BE2C (cell line): ENCODE data around the gene CNTNAP5.

ENCODE experiments used
- DNase-seq: peaks from one replicate; pipeline ENCODE4 v3.0.0-alpha.2; 2020
- H3K27me3 ChIP-seq: fragments of 250-450 bp; sonication (Bioruptor Pico); 2 replicates; pipeline ENCODE4 v1.5.1; 2020; ENCODE audit warnings: mild to moderate bottlenecking
- H3K36me3 ChIP-seq: fragments of 250-450 bp; sonication (Bioruptor Pico); 2 replicates; pipeline ENCODE4 v1.5.1; 2020; ENCODE audit warnings: mild to moderate bottlenecking
- H3K4me1 ChIP-seq: fragments of 250-450 bp; sonication (Bioruptor Pico); 2 replicates; pipeline ENCODE4 v1.5.1; 2020
- H3K4me3 ChIP-seq: 2 replicates; pipeline ENCODE4 v1.5.1; 2011; ENCODE audit warnings: low read depth, low read length
- H3K9me3 ChIP-seq: fragments of 250-450 bp; sonication (Bioruptor Pico); 2 replicates; pipeline ENCODE4 v1.5.1; 2020
- TF ChIP-seq, protein P1 (sequence below): IDR thresholded peaks from 2 replicates; pipeline ENCODE4 v1.5.1; 2012; ENCODE audit warnings: mild to moderate bottlenecking, low read depth, low read length

The CNTNAP5 gene

GRCh38 chr2:124810132-124810531 is 785.0 kb downstream of the CNTNAP5 start:
- no peaks in the 10 kb centered on the region for H3K36me3 ChIP-seq
- no peaks in the 10 kb centered on the region for H3K27me3 ChIP-seq
- H3K9me3 ChIP-seq: no peaks in the 10 kb centered on the region
- no peak overlapping the region for H3K4me3 ChIP-seq
- TF ChIP-seq, protein P1, sequence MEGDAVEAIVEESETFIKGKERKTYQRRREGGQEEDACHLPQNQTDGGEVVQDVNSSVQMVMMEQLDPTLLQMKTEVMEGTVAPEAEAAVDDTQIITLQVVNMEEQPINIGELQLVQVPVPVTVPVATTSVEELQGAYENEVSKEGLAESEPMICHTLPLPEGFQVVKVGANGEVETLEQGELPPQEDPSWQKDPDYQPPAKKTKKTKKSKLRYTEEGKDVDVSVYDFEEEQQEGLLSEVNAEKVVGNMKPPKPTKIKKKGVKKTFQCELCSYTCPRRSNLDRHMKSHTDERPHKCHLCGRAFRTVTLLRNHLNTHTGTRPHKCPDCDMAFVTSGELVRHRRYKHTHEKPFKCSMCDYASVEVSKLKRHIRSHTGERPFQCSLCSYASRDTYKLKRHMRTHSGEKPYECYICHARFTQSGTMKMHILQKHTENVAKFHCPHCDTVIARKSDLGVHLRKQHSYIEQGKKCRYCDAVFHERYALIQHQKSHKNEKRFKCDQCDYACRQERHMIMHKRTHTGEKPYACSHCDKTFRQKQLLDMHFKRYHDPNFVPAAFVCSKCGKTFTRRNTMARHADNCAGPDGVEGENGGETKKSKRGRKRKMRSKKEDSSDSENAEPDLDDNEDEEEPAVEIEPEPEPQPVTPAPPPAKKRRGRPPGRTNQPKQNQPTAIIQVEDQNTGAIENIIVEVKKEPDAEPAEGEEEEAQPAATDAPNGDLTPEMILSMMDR: peak; percentile 21; the same call in 1 of the 2 replicates
- DNase-seq: peak; percentile 6
- H3K4me1 ChIP-seq: no peaks in the 10 kb centered on the region

DNA sequence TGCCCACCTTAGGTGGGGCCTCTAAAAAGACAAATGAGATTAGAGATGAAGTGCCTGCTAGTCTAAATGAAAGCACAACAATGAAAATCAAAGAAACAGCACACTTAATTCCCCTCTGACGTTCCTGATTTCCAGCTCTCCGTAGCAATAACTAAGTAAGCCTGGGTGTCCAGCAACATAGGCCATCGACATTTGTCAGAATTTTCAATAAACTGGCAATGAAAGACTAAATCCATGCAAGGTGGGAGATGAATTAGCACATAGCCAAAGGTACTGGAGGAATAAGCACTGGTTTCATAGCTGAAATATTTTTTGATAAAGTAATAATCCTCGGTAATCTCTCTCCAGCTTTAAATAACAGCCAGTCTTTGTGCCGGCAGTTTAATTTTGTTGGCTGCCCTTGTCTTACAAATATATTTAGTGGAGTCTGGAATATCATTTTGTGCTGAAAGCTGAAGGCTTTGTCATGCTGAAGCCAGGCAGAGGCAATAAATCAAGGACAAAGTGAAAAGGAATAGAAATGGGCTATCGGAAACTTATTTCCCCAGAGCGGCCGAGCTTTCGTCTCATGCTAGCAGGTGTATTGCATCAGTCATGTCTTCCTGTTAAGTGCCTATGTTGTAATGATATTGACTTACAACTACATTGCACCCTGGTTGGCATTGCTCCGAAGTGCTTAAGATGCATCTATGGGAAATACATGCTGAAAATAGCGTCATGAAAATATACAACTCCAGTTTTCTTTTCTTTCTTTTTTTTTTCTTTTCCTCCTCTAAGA is 790.1 kb downstream of the CNTNAP5 start:
- no peaks in the 10 kb centered on the region for H3K4me1 ChIP-seq
- DNase-seq: no peak
- H3K36me3 ChIP-seq: no peaks in the 10 kb centered on the region
- no peaks in the 10 kb centered on the region for H3K9me3 ChIP-seq
- TF ChIP-seq, protein P1: no peak
- no peak overlapping the region for H3K4me3 ChIP-seq
- no peaks in the 10 kb centered on the region for H3K27me3 ChIP-seq

DNA sequence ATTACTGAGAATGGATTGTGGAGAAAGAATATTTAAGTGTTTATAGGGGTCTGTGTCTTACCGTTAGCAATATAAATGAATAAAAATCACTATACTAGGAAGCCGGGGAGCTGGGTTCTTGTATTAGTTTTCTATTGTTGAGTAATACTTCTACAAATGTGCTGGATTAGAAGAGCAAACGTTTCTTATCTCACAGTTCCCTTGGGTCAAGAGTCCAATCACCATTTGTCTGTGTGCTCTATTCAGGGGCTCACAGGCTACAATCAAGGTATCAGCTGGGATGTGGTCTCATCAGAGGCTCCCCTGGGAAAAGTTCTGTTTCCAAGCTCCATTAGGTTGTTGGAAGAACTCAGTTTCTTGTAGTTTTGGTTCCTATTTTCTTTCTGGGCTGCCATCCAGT is 790.9 kb downstream of the CNTNAP5 start:
- TF ChIP-seq, protein P1: no peak
- DNase-seq: no peak
- Histone ChIP-seq H3K27me3 (no peaks in the 10 kb centered on the region), H3K4me3 (no peak overlapping the region), H3K9me3 (no peaks in the 10 kb centered on the region), H3K36me3 (no peaks in the 10 kb centered on the region), H3K4me1 (no peaks in the 10 kb centered on the region)

DNA sequence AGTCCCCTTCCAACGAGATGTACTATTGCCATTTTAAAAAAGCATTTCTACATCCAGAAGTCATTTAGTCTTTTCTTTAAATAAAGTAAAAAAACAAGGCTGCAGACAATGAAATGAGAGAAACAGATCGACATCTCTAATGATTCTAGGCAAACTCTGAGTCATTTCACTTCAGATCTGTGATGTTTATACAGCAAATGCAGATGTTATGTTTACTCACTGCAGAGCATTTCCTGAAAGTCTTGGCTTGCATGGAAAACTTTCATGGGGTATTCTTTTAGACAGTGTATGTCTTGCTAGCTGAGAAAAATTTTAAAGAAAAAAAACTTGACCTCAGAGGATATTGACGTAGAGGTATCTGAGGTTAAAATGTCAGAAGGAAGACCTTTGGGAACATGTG is 797.4 kb downstream of the CNTNAP5 start:
- DNase-seq: no peak
- Histone ChIP-seq H3K4me1 (no peaks in the 10 kb centered on the region), H3K36me3 (no peaks in the 10 kb centered on the region), H3K27me3 (no peaks in the 10 kb centered on the region), H3K9me3 (no peaks in the 10 kb centered on the region), H3K4me3 (no peak overlapping the region)
- TF ChIP-seq, protein P1: no peak

DNA sequence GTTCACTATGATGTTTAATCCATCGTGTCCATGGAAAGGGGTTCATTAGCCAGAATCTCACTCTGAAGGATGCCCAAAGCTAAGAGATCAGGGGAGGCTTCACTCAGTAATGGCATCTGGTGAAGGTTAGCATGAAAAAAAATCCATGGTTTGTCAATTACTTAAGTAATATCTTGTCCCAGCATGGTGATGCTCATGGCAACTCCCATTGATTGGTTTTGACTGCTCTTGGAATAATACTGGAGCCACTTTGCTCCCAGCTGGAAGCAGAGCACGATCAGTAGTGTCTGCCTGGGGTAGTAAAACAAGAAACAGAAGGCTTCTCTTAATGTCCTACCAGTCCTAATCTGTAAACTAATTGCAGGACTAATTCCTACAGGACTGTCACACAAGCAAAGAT is 799.4 kb downstream of the CNTNAP5 start:
- Histone ChIP-seq H3K27me3 (no peaks in the 10 kb centered on the region), H3K4me3 (no peak overlapping the region), H3K4me1 (no peaks in the 10 kb centered on the region), H3K9me3 (no peaks in the 10 kb centered on the region), H3K36me3 (no peaks in the 10 kb centered on the region)
- no peak for DNase-seq
- TF ChIP-seq, protein P1: no peak

GRCh38 chr2:124832521-124832920 is 807.4 kb downstream of the CNTNAP5 start:
- Histone ChIP-seq H3K27me3 (no peaks in the 10 kb centered on the region), H3K36me3 (no peaks in the 10 kb centered on the region), H3K4me3 (no peak overlapping the region), H3K9me3 (no peaks in the 10 kb centered on the region), H3K4me1 (no peaks in the 10 kb centered on the region)
- DNase-seq: no peak
- TF ChIP-seq, protein P1: no peak
